NCI-H748 (cell line): ENCODE results near the gene IGF2.

ENCODE experiments used
- DNase-seq: peaks from one replicate; lab custom pipeline; 2025; ENCODE audit not compliant: unreplicated experiment; lab: John Stamatoyannopoulos, UW

IGF2 gene

GRCh38 chr11:2093575-2094353 is 45.4 kb downstream of the IGF2 start:
- DNase-seq = no peak

- DNase-seq = peak; percentile 9
Measured at GRCh38 chr11:2092956-2093412, 46.2 kb downstream of the IGF2 start.

- DNase-seq = no peak
Measured at GRCh38 chr11:2092464-2092910, 46.7 kb downstream of the IGF2 start.

- no peak for DNase-seq
Measured at GRCh38 chr11:2091786-2092463, 47.3 kb downstream of the IGF2 start.

GRCh38 chr11:2091112-2091746 is 48.0 kb downstream of the IGF2 start:
- no peak for DNase-seq

- no peak for DNase-seq
Measured at GRCh38 chr11:2090172-2091111, 48.7 kb downstream of the IGF2 start.

- DNase-seq = peak; percentile 57
Measured at GRCh38 chr11:2089536-2090165, 49.5 kb downstream of the IGF2 start.

- DNase-seq = no peak
Measured at GRCh38 chr11:2088746-2089535, 50.2 kb downstream of the IGF2 start.

- no peak for DNase-seq
Measured at GRCh38 chr11:2088284-2088683, 50.9 kb downstream of the IGF2 start.

- DNase-seq = no peak
Measured at GRCh38 chr11:2086239-2087040, 52.7 kb downstream of the IGF2 start.

GRCh38 chr11:2085251-2086066 is 53.7 kb downstream of the IGF2 start:
- DNase-seq = no peak

GRCh38 chr11:2084721-2085120 is 54.5 kb downstream of the IGF2 start:
- DNase-seq = no peak
